DOHH2 (cell line): ENCODE results near the gene PGAP1.

Experiments
- EZH2phosphoT487 ChIP-seq: fragments of 200-600 bp; sonication (generic); IDR thresholded peaks from 2 replicates; pipeline ENCODE4 v1.6.1; 2017; ENCODE audit warnings: borderline replicate concordance, mild to moderate bottlenecking, antibody characterized with exemption, low read length, moderate library complexity, mixed read lengths
- TF ChIP-seq, protein P1 (sequence below): fragments of 200-600 bp; sonication (generic); IDR thresholded peaks from one replicate; pipeline ENCODE4 v1.5.1; 2014; ENCODE audit warnings: antibody characterized with exemption, mild to moderate bottlenecking, low read depth, low read length; ENCODE audit not compliant: poor library complexity, severe bottlenecking

DNA sequence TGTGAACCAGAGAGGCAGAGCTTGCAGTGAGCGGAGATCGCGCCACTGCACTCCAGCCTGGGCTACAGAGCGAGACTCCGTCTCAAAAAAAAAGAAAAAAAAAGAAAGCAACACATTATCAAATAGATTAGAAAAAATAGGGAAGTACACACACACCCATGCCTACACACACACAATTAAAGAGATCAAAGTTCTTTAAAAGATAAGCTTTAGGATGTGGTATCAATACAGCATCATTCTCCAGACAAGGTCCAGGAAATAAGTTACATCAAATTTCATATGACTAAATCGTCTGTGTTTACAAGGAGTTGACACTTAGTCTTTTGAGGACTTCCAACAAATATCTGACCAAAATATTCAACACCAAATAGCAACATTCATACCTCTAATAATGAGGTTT is 25.7 kb downstream of the PGAP1 start:
- TF ChIP-seq, protein P1, sequence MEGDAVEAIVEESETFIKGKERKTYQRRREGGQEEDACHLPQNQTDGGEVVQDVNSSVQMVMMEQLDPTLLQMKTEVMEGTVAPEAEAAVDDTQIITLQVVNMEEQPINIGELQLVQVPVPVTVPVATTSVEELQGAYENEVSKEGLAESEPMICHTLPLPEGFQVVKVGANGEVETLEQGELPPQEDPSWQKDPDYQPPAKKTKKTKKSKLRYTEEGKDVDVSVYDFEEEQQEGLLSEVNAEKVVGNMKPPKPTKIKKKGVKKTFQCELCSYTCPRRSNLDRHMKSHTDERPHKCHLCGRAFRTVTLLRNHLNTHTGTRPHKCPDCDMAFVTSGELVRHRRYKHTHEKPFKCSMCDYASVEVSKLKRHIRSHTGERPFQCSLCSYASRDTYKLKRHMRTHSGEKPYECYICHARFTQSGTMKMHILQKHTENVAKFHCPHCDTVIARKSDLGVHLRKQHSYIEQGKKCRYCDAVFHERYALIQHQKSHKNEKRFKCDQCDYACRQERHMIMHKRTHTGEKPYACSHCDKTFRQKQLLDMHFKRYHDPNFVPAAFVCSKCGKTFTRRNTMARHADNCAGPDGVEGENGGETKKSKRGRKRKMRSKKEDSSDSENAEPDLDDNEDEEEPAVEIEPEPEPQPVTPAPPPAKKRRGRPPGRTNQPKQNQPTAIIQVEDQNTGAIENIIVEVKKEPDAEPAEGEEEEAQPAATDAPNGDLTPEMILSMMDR = no peak
- TF ChIP-seq EZH2phosphoT487 = no peak
